ENCODE measurements around the gene UPF3A. TPM values are rescaled to one million over a fixed set of nuclear protein-coding genes. Genes with fewer than 3 reads are reported as not detected.
A peak's percentile ranks its signal among the peaks of the same experiment; 100 is the strongest.

The UPF3A gene
- total and polyA plus RNA-seq, 10 of the 15 experiments (the other 5 are each of a cell fraction or from before 2014, with no cell fraction given) = 18.6 to 61.5 (median 43.3) TPM

DNA sequence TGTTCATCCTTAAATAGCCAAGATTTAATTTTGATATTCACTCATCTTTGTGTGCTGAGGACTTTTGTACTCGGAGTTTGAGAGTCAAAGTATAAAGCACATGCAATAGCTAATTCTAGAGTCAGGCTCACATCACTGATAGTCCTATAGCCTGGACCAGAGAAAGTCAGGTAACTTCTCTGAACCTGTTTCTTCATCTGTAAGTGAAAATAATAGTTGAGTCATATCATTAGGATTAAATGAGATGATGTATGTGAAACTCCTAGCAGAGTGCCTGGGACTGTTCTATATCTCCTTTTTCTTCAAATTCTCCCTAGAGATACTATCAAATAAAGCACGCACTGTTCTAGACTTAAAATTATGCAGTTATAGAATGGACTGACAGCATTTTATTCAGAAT lies 41.9 kb downstream of the UPF3A start (continued):
- no peak for TF ChIP-seq MEF2B (IDR thresholded peaks at IDR 0.05; ENCODE audit: partially characterized antibody, poor library complexity, severe bottlenecking)
- no peak for TF ChIP-seq NRF1 (conservative IDR thresholded peaks at IDR 0.05; ENCODE audit: low read depth, low read length)

DNA sequence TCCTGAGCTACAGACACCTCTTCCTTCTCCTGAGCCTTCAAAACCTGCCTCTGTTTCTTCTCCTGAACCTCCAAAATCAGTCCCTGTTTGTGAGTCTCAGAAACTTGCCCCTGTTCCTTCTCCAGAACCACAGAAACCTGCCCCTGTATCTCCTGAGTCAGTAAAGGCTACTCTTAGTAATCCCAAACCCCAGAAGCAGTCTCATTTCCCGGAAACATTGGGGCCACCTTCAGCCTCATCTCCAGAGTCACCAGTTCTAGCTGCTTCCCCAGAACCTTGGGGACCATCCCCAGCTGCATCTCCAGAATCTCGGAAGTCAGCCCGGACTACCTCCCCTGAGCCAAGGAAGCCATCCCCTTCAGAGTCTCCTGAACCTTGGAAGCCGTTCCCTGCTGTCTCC lies 42.9 kb downstream of the UPF3A start:
- in situ Hi-C loops (cut with MboI) = no loop called here
- ATAC-seq (no peak), FAIRE-seq (no peak)

DNA sequence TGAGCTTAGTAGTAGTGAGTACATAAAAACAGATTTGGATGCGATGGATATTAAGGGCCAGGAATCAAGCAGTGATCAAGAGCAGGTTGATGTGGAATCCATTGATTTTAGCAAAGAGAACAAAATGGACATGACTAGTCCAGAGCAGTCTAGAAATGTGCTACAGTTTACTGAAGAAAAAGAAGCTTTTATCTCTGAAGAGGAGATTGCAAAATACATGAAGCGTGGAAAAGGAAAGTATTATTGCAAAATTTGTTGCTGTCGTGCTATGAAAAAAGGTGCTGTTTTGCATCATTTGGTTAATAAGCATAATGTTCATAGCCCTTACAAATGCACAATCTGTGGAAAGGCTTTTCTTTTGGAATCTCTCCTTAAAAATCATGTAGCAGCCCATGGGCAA lies 44.3 kb downstream of the UPF3A start:
- Histone ChIP-seq H3K27ac (ENCODE audit: control insufficient read depth, insufficient read depth) (no peak overlapping the region), H2AFZ (ENCODE audit: control insufficient read depth, low read depth, low read length) (no peak overlapping the region), H3K27me3 (replicated peaks in 1 of 2; ENCODE audit: control insufficient read depth in 2 of 2, insufficient read depth in 2 of 2, low read length in 1 of 2) (no peaks in the 10 kb centered on the region), H4K20me1 (ENCODE audit: control insufficient read depth, insufficient read depth) (no peaks in the 10 kb centered on the region), H3K9me3 (replicated peaks; ENCODE audit: control insufficient read depth, insufficient read depth, low read length) (no peaks in the 10 kb centered on the region), H3K9ac (ENCODE audit: control insufficient read depth, insufficient read depth, low read length) (no peak overlapping the region), H3K79me2 (ENCODE audit: control insufficient read depth, insufficient read depth, low read length) (peaks cover 11% of the 10 kb centered on the region), H3K4me3 (no peak overlapping the region), H3K36me3 (ENCODE audit: control insufficient read depth in 2 of 2, insufficient read depth in 2 of 2, low read length in 1 of 2) (peaks cover 15 to 29% of the 10 kb centered on the region in 2 experiments), H3K4me1 (ENCODE audit: control insufficient read depth, insufficient read depth, low read length) (no peaks in the 10 kb centered on the region), H3K4me2 (ENCODE audit: control insufficient read depth, insufficient read depth) (no peak overlapping the region)
- SMC1A ChIA-PET (ENCODE audit: uncharacterized antibody, unreplicated experiment) = interaction anchor here (1.1 to 2.5 kb wide), 7 partner anchors 8 to 88 kb away, joined by 3 to 17 read pairs (median 5); no protein-coding TSS in a partner anchor
- BruUV-seq (replicated peaks) = no TSS peak
- FAIRE-seq (no peak), ATAC-seq (no peak), DNase-seq (ENCODE audit: low read depth, low spot score) (no peak)
- WGBS (ENCODE audit: insufficient coverage, insufficient replicate concordance, low lambda C conversion rate, missing lambda C conversion rate) = 73% methylated on average over 3 of the region's 3 CpGs
- RAD21 ChIA-PET (ENCODE audit: unreplicated experiment) = interaction anchor here (1.0 kb wide), 1 partner anchor 8 kb away, joined by 3 read pairs; no protein-coding TSS in a partner anchor
- POLR2A ChIA-PET = interaction anchor here (0.5 to 1.7 kb wide), 5 partner anchors 8 to 55 kb away, joined by 3 to 5 read pairs (median 3); no protein-coding TSS in a partner anchor
- CTCF ChIA-PET = interaction anchor here (1.2 to 2.7 kb wide), 2 partner anchors 8 to 14 kb away, joined by 3 to 9 read pairs; no protein-coding TSS in a partner anchor
- intact Hi-C loops (cut with micrococcal nuclease; ENCODE audit: unreplicated experiment) = no loop called here
- in situ Hi-C loops (cut with MboI) = no loop called here
- TF ChIP-seq BMI1 (IDR thresholded peaks at IDR 0.05; ENCODE audit: borderline replicate concordance) (no peak), CHD1 (IDR thresholded peaks at IDR 0.05; ENCODE audit: low read depth, low read length) (no peak), ZBED1 (IDR thresholded peaks at IDR 0.05; ENCODE audit: borderline replicate concordance) (no peak), SIN3A (IDR thresholded peaks at IDR 0.05; ENCODE audit: low read depth, low read length) (no peak), BCL11A (IDR thresholded peaks at IDR 0.05; ENCODE audit: low read depth, low read length) (no peak)
- TF ChIP-seq, protein P1, sequence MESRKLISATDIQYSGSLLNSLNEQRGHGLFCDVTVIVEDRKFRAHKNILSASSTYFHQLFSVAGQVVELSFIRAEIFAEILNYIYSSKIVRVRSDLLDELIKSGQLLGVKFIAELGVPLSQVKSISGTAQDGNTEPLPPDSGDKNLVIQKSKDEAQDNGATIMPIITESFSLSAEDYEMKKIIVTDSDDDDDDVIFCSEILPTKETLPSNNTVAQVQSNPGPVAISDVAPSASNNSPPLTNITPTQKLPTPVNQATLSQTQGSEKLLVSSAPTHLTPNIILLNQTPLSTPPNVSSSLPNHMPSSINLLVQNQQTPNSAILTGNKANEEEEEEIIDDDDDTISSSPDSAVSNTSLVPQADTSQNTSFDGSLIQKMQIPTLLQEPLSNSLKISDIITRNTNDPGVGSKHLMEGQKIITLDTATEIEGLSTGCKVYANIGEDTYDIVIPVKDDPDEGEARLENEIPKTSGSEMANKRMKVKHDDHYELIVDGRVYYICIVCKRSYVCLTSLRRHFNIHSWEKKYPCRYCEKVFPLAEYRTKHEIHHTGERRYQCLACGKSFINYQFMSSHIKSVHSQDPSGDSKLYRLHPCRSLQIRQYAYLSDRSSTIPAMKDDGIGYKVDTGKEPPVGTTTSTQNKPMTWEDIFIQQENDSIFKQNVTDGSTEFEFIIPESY (IDR thresholded peaks at IDR 0.05) = no peak
- TF ChIP-seq, protein P2, sequence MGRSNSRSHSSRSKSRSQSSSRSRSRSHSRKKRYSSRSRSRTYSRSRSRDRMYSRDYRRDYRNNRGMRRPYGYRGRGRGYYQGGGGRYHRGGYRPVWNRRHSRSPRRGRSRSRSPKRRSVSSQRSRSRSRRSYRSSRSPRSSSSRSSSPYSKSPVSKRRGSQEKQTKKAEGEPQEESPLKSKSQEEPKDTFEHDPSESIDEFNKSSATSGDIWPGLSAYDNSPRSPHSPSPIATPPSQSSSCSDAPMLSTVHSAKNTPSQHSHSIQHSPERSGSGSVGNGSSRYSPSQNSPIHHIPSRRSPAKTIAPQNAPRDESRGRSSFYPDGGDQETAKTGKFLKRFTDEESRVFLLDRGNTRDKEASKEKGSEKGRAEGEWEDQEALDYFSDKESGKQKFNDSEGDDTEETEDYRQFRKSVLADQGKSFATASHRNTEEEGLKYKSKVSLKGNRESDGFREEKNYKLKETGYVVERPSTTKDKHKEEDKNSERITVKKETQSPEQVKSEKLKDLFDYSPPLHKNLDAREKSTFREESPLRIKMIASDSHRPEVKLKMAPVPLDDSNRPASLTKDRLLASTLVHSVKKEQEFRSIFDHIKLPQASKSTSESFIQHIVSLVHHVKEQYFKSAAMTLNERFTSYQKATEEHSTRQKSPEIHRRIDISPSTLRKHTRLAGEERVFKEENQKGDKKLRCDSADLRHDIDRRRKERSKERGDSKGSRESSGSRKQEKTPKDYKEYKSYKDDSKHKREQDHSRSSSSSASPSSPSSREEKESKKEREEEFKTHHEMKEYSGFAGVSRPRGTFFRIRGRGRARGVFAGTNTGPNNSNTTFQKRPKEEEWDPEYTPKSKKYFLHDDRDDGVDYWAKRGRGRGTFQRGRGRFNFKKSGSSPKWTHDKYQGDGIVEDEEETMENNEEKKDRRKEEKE (IDR thresholded peaks at IDR 0.05) = no peak

More for the DNA sequence above, 42.9 kb downstream of the UPF3A start:
- peaks cover 15 to 37% of the 10 kb centered on the region in 2 experiments for H3K36me3 ChIP-seq (ENCODE audit: control insufficient read depth in 2 of 2, insufficient read depth in 2 of 2, low read length in 1 of 2)
- ChIA-PET CTCF (interaction anchor here (2.7 kb wide), 1 partner anchor 10 kb away, joined by 9 read pairs; no protein-coding TSS in a partner anchor), POLR2A (interaction anchor here (1.7 kb wide), 1 partner anchor 11 kb away, joined by 4 read pairs; no protein-coding TSS in a partner anchor), SMC1A (ENCODE audit: uncharacterized antibody, unreplicated experiment) (interaction anchor here (2.2 to 2.5 kb wide), 2 partner anchors 10 to 15 kb away, joined by 9 to 17 read pairs; no protein-coding TSS in a partner anchor), RAD21 (ENCODE audit: unreplicated experiment) (no interaction called here)
- no peak overlapping the region for H3K4me3 ChIP-seq
- no peak for DNase-seq (ENCODE audit: low read depth, low spot score)
- H3K4me1 ChIP-seq (ENCODE audit: control insufficient read depth, insufficient read depth, low read length) = no peaks in the 10 kb centered on the region
- intact Hi-C loops (cut with micrococcal nuclease; ENCODE audit: unreplicated experiment) = no loop called here
- no peaks in the 10 kb centered on the region for H3K27me3 ChIP-seq (replicated peaks in 1 of 2; ENCODE audit: control insufficient read depth in 2 of 2, insufficient read depth in 2 of 2, low read length in 1 of 2)
- no peak overlapping the region for H2AFZ ChIP-seq (ENCODE audit: control insufficient read depth, low read depth, low read length)
- TF ChIP-seq POU2F2 (IDR thresholded peaks at IDR 0.05; ENCODE audit: borderline replicate concordance, low read depth, low read length) = no peak
- TF ChIP-seq ZZZ3 (IDR thresholded peaks at IDR 0.05; ENCODE audit: control insufficient read depth, insufficient read length, low read depth) = no peak
- TF ChIP-seq SMAD5 (IDR thresholded peaks at IDR 0.05; ENCODE audit: low read depth) = 0 out of 2 replicates have a peak, but pooled peaks have one; percentile 16
- H4K20me1 ChIP-seq (ENCODE audit: control insufficient read depth, insufficient read depth) = no peaks in the 10 kb centered on the region; the same call in 1 of the 2 replicates
- H3K9ac ChIP-seq (ENCODE audit: control insufficient read depth, insufficient read depth, low read length) = no peak overlapping the region
- no peak overlapping the region for H3K27ac ChIP-seq (ENCODE audit: control insufficient read depth, insufficient read depth)
- peaks cover 23% of the 10 kb centered on the region for H3K79me2 ChIP-seq (ENCODE audit: control insufficient read depth, insufficient read depth, low read length)
- H3K9me3 ChIP-seq (replicated peaks; ENCODE audit: control insufficient read depth, insufficient read depth, low read length) = no peaks in the 10 kb centered on the region
- H3K4me2 ChIP-seq (ENCODE audit: control insufficient read depth, insufficient read depth) = no peak overlapping the region
- WGBS (ENCODE audit: insufficient coverage, insufficient replicate concordance, low lambda C conversion rate, missing lambda C conversion rate) = 89% methylated on average over 4 of the region's 4 CpGs
- BruUV-seq (replicated peaks) = no TSS peak

Measured in GM12878 (cell line).